ENCODE measurements around the gene CSPG5.

CSPG5 gene

GRCh38 chr3:47586746-47587145, 8.1 kb upstream of the CSPG5 start (continued):
- no peak for TF ChIP-seq ZNF26 (tag by site-specific recombination; IDR thresholded peaks at IDR 0.05)
- no peak for TF ChIP-seq ZBTB20 (tag by site-specific recombination; IDR thresholded peaks at IDR 0.05)
- no peak for TF ChIP-seq MEIS1 (CRISPR knock-in tag; IDR thresholded peaks at IDR 0.05; ENCODE audit: borderline replicate concordance)
- TF ChIP-seq ZNF624 (tag by site-specific recombination; IDR thresholded peaks at IDR 0.05) = no peak

GRCh38 chr3:47583320-47584075, 4.8 kb upstream of the CSPG5 start:
- Histone ChIP-seq H3K36me3 (ENCODE audit: control insufficient read depth in 2 of 2, insufficient read depth in 1 of 2, low read length in 2 of 2) (peaks cover 0 to 31% of the 10 kb centered on the region in 2 experiments; a peak in 1 of 3 replicates), H3K4me1 (ENCODE audit: control insufficient read depth, insufficient read depth, low read length) (no peaks in the 10 kb centered on the region), H3K27ac (ENCODE audit: extremely low read depth, low read depth, low read length) (no peak overlapping the region), H3K4me3 (ENCODE audit: low read depth, low read length) (no peak overlapping the region), H3K9me3 (ENCODE audit: control insufficient read depth, insufficient read depth, low read depth, low read length) (no peaks in the 10 kb centered on the region)
- POLR2A ChIA-PET = no interaction called here
- CTCF ChIA-PET = no interaction called here
- no peak for TF ChIP-seq ZNF24 (tag by site-specific recombination; IDR thresholded peaks at IDR 0.05)

GRCh38 chr3:47581835-47582234, 3.2 kb upstream of the CSPG5 start:
- Histone ChIP-seq H3K27ac (ENCODE audit: extremely low read depth, low read depth, low read length) (no peak overlapping the region), H3K9me3 (ENCODE audit: control insufficient read depth, insufficient read depth, low read depth, low read length) (no peaks in the 10 kb centered on the region), H3K4me3 (ENCODE audit: low read depth, low read length) (no peak overlapping the region), H3K4me1 (ENCODE audit: control insufficient read depth, insufficient read depth, low read length) (no peaks in the 10 kb centered on the region), H3K36me3 (ENCODE audit: control insufficient read depth in 2 of 2, insufficient read depth in 1 of 2, low read length in 2 of 2) (peaks cover 0 to 15% of the 10 kb centered on the region in 2 experiments; a peak in 1 of 3 replicates)
- ChIA-PET POLR2A (no interaction called here), CTCF (no interaction called here)
- TF ChIP-seq ZNF157 (tag by site-specific recombination; IDR thresholded peaks at IDR 0.05) (no peak), ZNF548 (tag by site-specific recombination; IDR thresholded peaks at IDR 0.05) (no peak), BCL11B (tag by site-specific recombination; IDR thresholded peaks at IDR 0.05; ENCODE audit: low read depth) (no peak), KLF7 (tag by site-specific recombination; IDR thresholded peaks at IDR 0.05; ENCODE audit: borderline replicate concordance) (no peak), YY1 (tag by site-specific recombination; IDR thresholded peaks at IDR 0.05) (no peak), ZNF121 (tag by site-specific recombination; IDR thresholded peaks at IDR 0.05) (no peak), ZNF16 (tag by site-specific recombination; IDR thresholded peaks at IDR 0.05; ENCODE audit: low read depth) (no peak), ZNF404 (tag by site-specific recombination; IDR thresholded peaks at IDR 0.05) (no peak)

GRCh38 chr3:47581422-47581821, 2.8 kb upstream of the CSPG5 start:
- ChIA-PET CTCF (no interaction called here), POLR2A (no interaction called here)
- H3K4me1 ChIP-seq (ENCODE audit: control insufficient read depth, insufficient read depth, low read length) = no peaks in the 10 kb centered on the region
- no peak overlapping the region for H3K4me3 ChIP-seq (ENCODE audit: low read depth, low read length)
- H3K9me3 ChIP-seq (ENCODE audit: control insufficient read depth, insufficient read depth, low read depth, low read length) = no peaks in the 10 kb centered on the region
- peaks cover 0 to 11% of the 10 kb centered on the region in 2 experiments; a peak in 1 of 3 replicates for H3K36me3 ChIP-seq (ENCODE audit: control insufficient read depth in 2 of 2, insufficient read depth in 1 of 2, low read length in 2 of 2)
- H3K27ac ChIP-seq (ENCODE audit: extremely low read depth, low read depth, low read length) = no peak overlapping the region
- TF ChIP-seq ELK4 (IDR thresholded peaks at IDR 0.05; ENCODE audit: borderline replicate concordance, low read depth, low read length) (no peak), ZNF610 (tag by site-specific recombination; IDR thresholded peaks at IDR 0.05; ENCODE audit: borderline replicate concordance) (no peak), ZNF518A (tag by site-specific recombination; conservative IDR thresholded peaks at IDR 0.05; ENCODE audit: low read depth) (no peak), ZNF626 (tag by site-specific recombination; IDR thresholded peaks at IDR 0.05) (no peak), CTCF (tag by site-specific recombination; IDR thresholded peaks at IDR 0.05) (no peak)
